Epithelial cell of esophagus (primary cell): ENCODE measurements around the gene EML6.
"Not testable (repeated sequence)": the region's sequence is repeated elsewhere in the genome, so short reads cannot be mapped to it uniquely, and the experiment has no call there.

Experiments used
- DNase-seq: peaks from one replicate; pipeline ENCODE4 v3.0.0; 2010; ENCODE audit warnings: low read depth
- H3K4me3 ChIP-seq: 2 replicates; pipeline ENCODE4 v1.5.1; 2011; ENCODE audit warnings: mild to moderate bottlenecking, low read length, control low read depth
- TF ChIP-seq, protein P1 (sequence below): IDR thresholded peaks from 2 replicates; pipeline ENCODE4 v1.5.1; 2011; ENCODE audit warnings: low read depth, mild to moderate bottlenecking, low read length, control low read depth, inconsistent platforms; ENCODE audit not compliant: insufficient read depth; ENCODE audit errors: missing control alignments

EML6 gene

DNA sequence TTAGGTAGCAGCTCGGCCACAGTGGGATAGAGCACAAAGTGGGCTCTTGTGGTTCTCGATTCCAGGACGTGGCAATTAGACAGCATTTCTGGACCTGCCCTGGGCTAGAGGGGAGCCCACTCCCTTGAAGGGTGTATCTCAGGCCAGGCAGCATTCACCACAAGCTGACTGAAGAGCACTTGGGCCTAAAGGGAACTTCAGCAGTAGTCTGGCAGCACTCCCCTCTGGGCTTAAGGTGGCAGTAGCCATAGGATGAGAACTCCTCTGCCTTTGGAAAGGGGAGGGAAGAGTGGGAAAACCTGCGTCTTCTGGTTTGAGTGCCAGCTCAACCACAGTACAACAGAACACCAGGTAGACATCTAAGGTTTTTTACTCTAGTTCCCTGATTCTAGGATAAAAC, 28.1 kb upstream of the EML6 start:
- no peak for DNase-seq
- TF ChIP-seq, protein P1, sequence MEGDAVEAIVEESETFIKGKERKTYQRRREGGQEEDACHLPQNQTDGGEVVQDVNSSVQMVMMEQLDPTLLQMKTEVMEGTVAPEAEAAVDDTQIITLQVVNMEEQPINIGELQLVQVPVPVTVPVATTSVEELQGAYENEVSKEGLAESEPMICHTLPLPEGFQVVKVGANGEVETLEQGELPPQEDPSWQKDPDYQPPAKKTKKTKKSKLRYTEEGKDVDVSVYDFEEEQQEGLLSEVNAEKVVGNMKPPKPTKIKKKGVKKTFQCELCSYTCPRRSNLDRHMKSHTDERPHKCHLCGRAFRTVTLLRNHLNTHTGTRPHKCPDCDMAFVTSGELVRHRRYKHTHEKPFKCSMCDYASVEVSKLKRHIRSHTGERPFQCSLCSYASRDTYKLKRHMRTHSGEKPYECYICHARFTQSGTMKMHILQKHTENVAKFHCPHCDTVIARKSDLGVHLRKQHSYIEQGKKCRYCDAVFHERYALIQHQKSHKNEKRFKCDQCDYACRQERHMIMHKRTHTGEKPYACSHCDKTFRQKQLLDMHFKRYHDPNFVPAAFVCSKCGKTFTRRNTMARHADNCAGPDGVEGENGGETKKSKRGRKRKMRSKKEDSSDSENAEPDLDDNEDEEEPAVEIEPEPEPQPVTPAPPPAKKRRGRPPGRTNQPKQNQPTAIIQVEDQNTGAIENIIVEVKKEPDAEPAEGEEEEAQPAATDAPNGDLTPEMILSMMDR = no peak
- no peak overlapping the region for H3K4me3 ChIP-seq

DNA sequence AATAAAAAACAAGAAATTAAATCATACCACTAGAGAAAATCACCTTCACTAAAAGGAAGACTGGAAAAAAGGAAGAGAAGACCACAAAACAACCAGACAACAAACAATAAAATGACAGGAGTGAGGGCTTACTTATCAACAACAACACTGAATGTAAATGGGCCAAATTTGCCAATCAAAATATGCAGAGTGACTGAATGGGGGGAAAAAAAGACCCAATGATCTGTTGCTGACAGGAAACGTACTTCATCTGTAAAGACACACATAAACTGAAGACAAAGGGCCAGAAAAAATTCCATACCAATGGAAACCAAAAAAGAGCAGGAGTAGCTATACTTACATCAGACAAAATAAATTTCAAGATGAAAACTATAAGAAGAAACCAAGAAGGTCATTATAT, 25.5 kb upstream of the EML6 start:
- no peak overlapping the region for H3K4me3 ChIP-seq
- DNase-seq = no peak
- TF ChIP-seq, protein P1 = no peak

DNA sequence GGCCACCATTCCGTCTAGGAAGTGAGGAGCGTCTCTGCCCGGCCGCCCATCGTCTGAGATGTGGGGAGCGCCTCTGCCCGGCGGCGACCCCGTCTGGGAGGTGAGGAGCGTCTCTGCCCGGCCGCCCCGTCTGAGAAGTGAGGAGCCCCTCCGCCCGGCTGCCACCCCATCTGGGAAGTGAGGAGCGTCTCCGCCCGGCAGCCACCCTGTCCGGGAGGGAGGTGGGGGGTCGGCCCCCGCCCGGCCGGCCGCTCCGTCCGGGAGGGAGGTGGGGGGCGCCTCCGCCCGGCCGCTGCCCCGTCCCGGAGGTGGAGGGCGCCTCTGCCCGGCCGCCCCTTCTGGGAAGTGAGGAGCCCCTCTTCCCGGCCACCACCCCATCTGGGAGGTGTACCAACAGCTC, 24.5 kb upstream of the EML6 start:
- not testable (repeated sequence) for H3K4me3 ChIP-seq, DNase-seq

DNA sequence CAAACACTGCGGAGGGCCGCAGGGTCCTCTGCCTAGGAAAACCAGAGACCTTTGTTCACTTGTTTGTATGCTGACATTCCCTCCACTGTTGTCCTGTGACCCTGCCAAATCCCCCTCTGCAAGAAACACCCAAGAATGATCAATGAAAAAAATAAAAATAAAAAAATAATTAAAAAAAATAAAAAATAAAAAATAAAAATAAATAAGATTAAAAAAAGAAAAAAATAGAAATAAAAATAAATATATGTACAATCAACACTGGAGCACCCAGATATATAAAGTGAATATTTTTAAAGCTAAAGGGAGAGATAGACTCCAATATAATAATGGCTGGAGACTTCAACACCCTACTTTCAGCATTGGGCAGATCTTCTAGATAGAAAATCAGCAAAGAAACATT, 23.8 kb upstream of the EML6 start:
- TF ChIP-seq, protein P1 = no peak
- no peak for DNase-seq
- H3K4me3 ChIP-seq = no peak overlapping the region

DNA sequence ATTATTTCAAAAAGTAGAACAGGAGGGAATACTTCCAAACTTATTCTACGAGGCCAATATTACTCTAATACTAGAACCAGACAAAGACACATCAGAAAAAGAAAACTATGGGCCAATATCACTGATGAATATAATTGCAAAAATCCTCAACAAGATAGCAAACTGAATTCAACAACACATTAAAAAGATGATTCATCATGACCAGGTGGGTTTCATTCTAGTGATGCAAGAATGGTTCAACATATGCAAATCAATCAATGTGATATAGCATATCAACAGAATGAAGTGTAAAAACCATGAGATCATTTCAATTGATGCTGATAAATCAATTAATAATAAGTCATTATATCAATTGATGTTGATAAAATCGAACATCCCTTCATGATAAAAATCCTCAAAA, 22.4 kb upstream of the EML6 start:
- H3K4me3 ChIP-seq = no peak overlapping the region

DNA sequence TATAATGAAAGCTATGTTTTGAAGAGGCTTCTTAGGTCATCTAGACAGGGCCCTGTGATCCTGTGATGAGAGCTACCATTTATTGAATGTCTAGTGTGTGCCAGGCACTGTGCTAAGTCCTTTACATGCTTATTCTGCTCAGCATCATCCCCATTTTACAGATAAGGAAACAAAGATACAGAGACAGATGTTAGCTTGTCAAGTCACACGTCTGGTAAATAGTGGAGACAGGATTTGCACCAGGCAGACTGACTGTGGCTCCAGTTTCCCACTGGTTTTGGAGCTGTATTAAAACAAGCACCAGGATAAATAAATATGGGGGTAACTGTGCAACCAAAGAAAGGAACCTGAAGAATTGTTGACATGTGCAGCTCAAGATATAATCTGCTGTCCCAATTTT, 19.2 kb upstream of the EML6 start:
- H3K4me3 ChIP-seq = no peak overlapping the region
- TF ChIP-seq, protein P1 = no peak
- DNase-seq = no peak

More for the DNA sequence above, 22.4 kb upstream of the EML6 start:
- DNase-seq = peak; percentile 64
- TF ChIP-seq, protein P1 = no peak

DNA sequence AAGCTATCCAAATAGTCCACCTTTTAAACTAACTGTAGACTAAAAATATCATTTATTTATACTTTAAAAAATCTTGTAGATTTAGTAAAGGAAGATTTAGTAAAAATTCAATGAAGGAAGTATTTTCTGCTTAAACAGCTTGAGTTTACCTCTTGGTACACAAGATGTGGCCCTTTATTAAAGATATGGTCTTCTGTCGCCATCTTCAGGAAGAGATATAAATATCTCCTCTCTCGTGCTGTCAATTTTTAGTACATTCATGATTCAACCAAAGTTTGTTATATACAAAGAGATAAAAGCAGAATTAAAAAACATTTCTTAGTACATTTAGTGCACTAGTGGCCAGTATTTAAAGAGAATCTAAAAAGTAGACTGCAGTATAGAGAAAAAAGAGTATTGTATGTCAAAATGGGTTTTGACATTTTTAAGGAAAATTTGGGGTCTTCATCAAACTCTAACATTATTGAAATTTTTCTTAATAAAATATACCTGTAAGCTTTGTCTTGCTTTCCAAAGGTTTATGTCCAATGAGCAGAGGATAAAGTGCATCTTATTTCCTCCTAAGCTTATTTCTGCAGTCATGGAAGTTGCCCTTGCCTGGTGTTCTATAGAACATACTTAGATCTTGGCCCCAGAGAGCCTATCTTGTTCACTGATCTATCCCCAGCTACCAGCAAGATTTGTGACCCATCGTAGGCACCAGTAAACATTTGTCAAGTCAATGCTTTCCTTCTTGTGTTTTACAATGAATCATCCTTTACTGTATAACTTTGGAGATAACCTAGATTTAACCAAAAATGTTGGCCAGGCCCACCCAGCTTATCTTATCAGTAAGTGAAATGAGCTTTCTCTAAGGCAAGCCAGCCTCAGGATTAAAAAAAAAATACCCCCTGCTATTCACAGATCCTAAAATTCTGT, 18.5 kb upstream of the EML6 start:
- DNase-seq = peak; percentile 67
- TF ChIP-seq, protein P1 = peak; percentile 36
- H3K4me3 ChIP-seq = no peak overlapping the region
